ENCODE results near the gene NEK3. TPM values are rescaled to one million over a fixed set of nuclear protein-coding genes. Genes with fewer than 3 reads are reported as not detected.

The NEK3 gene
- total and polyA plus RNA-seq, 12 donors, result 3.0 to 56.4 (median 9.7) TPM

DNA sequence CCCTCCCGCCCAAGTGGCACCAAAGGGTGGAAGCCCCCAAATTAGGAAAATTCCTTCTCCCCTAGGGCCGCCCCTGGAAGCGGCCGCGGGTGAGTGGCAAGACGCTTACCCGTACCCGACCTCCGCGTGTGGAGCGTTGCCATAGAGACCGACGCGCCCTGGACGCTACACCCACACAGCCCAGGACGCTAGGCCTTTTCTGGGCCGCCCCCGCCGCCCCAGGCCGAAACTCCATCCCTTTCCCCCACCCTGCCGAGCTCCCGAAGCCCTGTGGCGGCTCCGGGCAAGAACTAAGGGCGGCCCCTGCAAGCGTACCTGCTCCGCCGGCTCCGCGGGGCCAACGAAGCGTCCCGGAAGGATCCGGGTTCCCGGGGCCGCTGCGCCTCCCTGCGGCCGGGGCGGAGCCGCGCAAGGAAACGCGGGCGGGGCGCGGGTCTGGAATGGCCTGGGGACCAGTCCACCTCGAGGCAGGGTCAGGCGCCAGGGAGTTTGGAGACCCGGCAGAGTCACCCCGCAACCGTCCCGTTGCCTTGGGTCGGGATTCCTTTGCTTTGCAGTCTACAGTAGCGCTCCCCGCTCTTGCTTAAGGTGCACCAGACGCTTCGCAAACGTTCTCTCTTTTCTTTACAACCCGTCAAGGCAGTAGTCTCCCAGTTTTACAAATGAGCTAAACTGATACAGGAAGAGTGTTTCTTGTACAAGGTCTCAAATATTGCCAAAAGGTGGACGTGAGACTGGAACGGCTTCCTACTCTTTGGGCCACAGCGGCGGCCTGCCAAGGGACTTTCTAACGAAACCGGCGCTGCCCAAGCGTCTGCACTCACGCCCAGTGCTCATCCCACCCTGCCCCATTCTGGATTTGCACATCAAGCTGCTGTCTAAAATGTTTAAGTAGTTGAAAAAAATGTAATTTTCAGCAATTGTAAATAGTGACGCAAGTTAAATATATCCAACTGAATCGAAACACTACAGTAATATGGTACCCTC is 30.4 kb downstream of the NEK3 start, which contains the start of gene NEK5:
Gene NEK5 (minus strand): TSS at position 360 of the 987 bp plus-strand sequence. CDS start 1,591 bp downstream, outside the sequence.
- Histone ChIP-seq H3K36me3 (replicated peaks in 1 of 2) (peaks cover 0 to 10% of the 10 kb centered on the region in 2 donors), H3K27me3 (no peaks in the 10 kb centered on the region), H3K9me3 (replicated peaks in 1 of 3) (no peaks in the 10 kb centered on the region), H3K4me1 (replicated peaks in 1 of 2) (peaks cover 0 to 18% of the 10 kb centered on the region in 2 donors), H3K4me3 (peak within 1 kb of the TSS; percentile 19 to 91 (median 44)), H3K27ac (no peak within 1 kb of the TSS)
- DNase-seq, result peak; percentile 45 to 70 (median 64)
- TF ChIP-seq CTCF (IDR thresholded peaks at IDR 0.05) (peak; percentile 47 to 69 (median 62)), POLR2A (IDR thresholded peaks at IDR 0.05) (no peak)
- 11 to 43% (median 15%) methylated on average over 19 to 71 of the region's 71 CpGs for WGBS, 4 donors
- intact Hi-C loops (cut with DNase I), result loop anchor here (5.0 to 10.0 kb wide), 3 partner anchors 124 to 232 kb away; no protein-coding TSS in a partner anchor

DNA sequence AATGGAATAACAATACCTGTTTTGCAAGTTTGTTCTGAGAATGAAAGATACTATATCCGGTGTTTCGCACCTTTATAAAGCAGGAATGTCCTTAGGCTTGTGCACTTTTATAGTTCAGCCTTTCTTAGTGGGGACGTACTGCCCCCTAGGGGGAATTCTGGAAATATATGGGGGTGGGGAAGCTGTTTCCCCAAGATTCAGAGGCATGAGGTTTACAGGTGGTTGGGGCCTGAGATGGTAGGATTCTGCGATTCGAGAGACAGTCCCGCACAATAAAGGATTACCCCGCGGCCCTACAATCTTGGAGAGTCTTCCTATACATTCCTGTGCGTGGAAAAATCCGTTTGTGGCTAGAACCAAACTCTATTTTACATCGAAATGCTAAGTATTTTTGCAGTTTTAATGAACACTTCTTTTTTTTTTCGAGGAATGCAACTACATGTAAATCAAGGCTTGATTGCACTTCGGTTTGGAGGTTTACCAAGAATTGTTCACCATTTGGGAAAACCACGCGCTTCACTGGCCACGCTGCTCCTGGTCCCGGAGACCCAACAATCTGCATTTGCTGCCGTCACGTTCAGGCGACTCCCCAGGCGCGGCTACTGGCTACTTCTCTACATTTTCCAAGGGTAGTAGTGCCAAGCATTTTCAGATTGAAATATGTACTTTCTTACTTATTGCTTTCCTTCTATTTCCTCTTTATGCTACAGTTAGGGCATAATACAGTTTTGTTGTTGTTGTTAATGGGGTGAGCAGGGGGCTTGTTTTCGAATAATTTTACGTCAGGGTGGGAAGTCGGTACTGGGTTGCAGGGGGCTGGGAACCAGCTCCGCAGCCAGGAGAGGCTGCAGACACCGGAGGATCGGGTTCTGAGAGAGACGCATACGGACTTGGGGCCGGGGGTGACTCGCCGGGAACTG is 31.4 kb downstream of the NEK3 start:
- Histone ChIP-seq H3K27me3 (no peaks in the 10 kb centered on the region), H3K4me3 (peak overlapping the region; percentile 19 to 91 (median 44)), H3K4me1 (replicated peaks in 1 of 2) (peaks cover 0 to 18% of the 10 kb centered on the region in 2 donors), H3K27ac (no peak overlapping the region), H3K9me3 (replicated peaks in 1 of 3) (no peaks in the 10 kb centered on the region), H3K36me3 (replicated peaks in 1 of 2) (peaks cover 0 to 5% of the 10 kb centered on the region in 2 donors)
- TF ChIP-seq CTCF (IDR thresholded peaks at IDR 0.05) (peak; percentile 70 to 83 (median 76)), POLR2A (IDR thresholded peaks at IDR 0.05) (no peak)
- 1% methylated on average over 30 to 33 of the region's 33 CpGs for WGBS, 4 donors
- intact Hi-C loops (cut with DNase I), result loop anchor here (5.0 to 10.0 kb wide), 3 partner anchors 123 to 231 kb away; no protein-coding TSS in a partner anchor
- peak; percentile 35 to 76 (median 55) for DNase-seq

DNA sequence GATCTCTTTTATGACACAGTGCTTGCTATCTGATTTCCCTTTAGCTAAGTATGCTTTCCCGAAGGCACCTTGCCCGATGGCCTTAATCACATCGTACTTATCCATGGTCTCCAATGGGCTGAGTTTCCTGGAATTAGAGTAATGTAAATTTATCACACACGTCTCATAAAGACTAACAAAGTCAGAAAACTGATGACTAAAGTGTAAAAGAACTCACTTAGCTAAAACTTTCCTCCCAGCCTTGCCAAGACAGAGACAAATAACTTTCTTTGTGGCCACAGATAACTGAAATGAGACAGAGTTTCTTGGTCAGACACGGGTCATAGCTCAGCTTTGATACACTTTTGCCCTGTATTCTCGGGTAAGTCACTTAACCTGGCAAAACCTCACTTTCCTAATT is 32.0 kb downstream of the NEK3 start:
- DNase-seq, result peak in 1 of 7 donors; percentile 8
- Histone ChIP-seq H3K27ac (no peak overlapping the region), H3K4me3 (no peak overlapping the region), H3K36me3 (replicated peaks in 1 of 2) (no peaks in the 10 kb centered on the region), H3K4me1 (replicated peaks in 1 of 2) (peaks cover 0 to 18% of the 10 kb centered on the region in 2 donors), H3K27me3 (no peaks in the 10 kb centered on the region), H3K9me3 (replicated peaks in 1 of 3) (no peaks in the 10 kb centered on the region)
- TF ChIP-seq CTCF (IDR thresholded peaks at IDR 0.05) (no peak), POLR2A (IDR thresholded peaks at IDR 0.05) (no peak)
- intact Hi-C loops (cut with DNase I), result loop anchor here (5.0 to 10.0 kb wide), 3 partner anchors 123 to 230 kb away; no protein-coding TSS in a partner anchor
- WGBS, 4 donors, result 36 to 39% (median 38%) methylated on average over 6 of the region's 6 CpGs

Measured in adrenal gland (tissue), 12 donors.